GM18868 (cell line): ENCODE data around the gene NYNRIN.

Source experiments
- ATAC-seq: cut with Tn5 transposase; IDR thresholded peaks from one replicate; pipeline ENCODE4 v1.9.1; 2021; ENCODE audit warnings: mild to moderate bottlenecking, moderate library complexity; ENCODE audit not compliant: unreplicated experiment

NYNRIN gene

GRCh38 chr14:24430143-24430681 lies 31.4 kb downstream of the NYNRIN start:
- ATAC-seq, result peak; percentile 49

- peak; percentile 48 for ATAC-seq
These were observed 32.1 kb downstream of the NYNRIN start for GRCh38 chr14:24430682-24431568.

- peak; percentile 50 for ATAC-seq
These were observed 32.9 kb downstream of the NYNRIN start for GRCh38 chr14:24431569-24432258.

GRCh38 chr14:24432259-24433131 lies 33.7 kb downstream of the NYNRIN start:
- ATAC-seq, result no peak

- no peak for ATAC-seq
These were observed 35.2 kb downstream of the NYNRIN start for GRCh38 chr14:24434036-24434435.

GRCh38 chr14:24434676-24435075 lies 35.9 kb downstream of the NYNRIN start:
- no peak for ATAC-seq

GRCh38 chr14:24435192-24435810 lies 36.5 kb downstream of the NYNRIN start:
- no peak for ATAC-seq

- no peak for ATAC-seq
These were observed 37.2 kb downstream of the NYNRIN start for GRCh38 chr14:24435998-24436354.

GRCh38 chr14:24436355-24437019 lies 37.7 kb downstream of the NYNRIN start:
- ATAC-seq, result peak; percentile 36

- ATAC-seq, result no peak
These were observed 38.4 kb downstream of the NYNRIN start for GRCh38 chr14:24437020-24437735.

GRCh38 chr14:24437736-24438067 lies 38.9 kb downstream of the NYNRIN start:
- no peak for ATAC-seq

- ATAC-seq, result no peak
These were observed 39.7 kb downstream of the NYNRIN start for GRCh38 chr14:24438223-24439097.

- no peak for ATAC-seq
These were observed 40.5 kb downstream of the NYNRIN start for GRCh38 chr14:24439257-24439656.

GRCh38 chr14:24439830-24440605 lies 41.2 kb downstream of the NYNRIN start:
- no peak for ATAC-seq

GRCh38 chr14:24440606-24441399 lies 42.0 kb downstream of the NYNRIN start:
- no peak for ATAC-seq

- no peak for ATAC-seq
These were observed 42.7 kb downstream of the NYNRIN start for GRCh38 chr14:24441485-24441884.

GRCh38 chr14:24441904-24442239 lies 43.1 kb downstream of the NYNRIN start:
- ATAC-seq, result no peak
